ENCODE measurements around the gene GNS.

- TF ChIP-seq CTCF (IDR thresholded peaks at IDR 0.05; ENCODE audit: poor library complexity, severe bottlenecking) (no peak), RAD21 (conservative IDR thresholded peaks at IDR 0.05) (no peak), EZH2 (IDR thresholded peaks at IDR 0.05; ENCODE audit: borderline replicate concordance, insufficient read depth, low read length, poor library complexity, severe bottlenecking) (no peak), EP300 (conservative IDR thresholded peaks at IDR 0.05; ENCODE audit: poor library complexity, severe bottlenecking) (no peak), REST (IDR thresholded peaks at IDR 0.05; ENCODE audit: borderline replicate concordance) (no peak), POLR2AphosphoS5 (IDR thresholded peaks at IDR 0.05) (no peak), SMC3 (conservative IDR thresholded peaks at IDR 0.05; ENCODE audit: poor library complexity) (no peak), MXI1 (conservative IDR thresholded peaks at IDR 0.05; ENCODE audit: poor library complexity, severe bottlenecking) (no peak)
These were observed 38.0 kb upstream of the GNS start for GRCh38 chr12:64797156-64797555.
